GM12878 (cell line): ENCODE measurements around the gene NFAM1.

Experiments used
- CHD1 ChIP-seq: IDR thresholded peaks from 2 replicates; pipeline ENCODE4 v1.6.1; 2012; ENCODE audit warnings: low read depth, low read length, improper control_type of control experiment
- CREB1 ChIP-seq: IDR thresholded peaks from 2 replicates; pipeline ENCODE4 v1.6.1; 2012; ENCODE audit warnings: low read depth, mild to moderate bottlenecking, inconsistent platforms
- CTCF ChIP-seq, 3 experiments: IDR thresholded peaks in 2 of 3; conservative IDR thresholded peaks in 1 of 3; 2 replicates each; pipeline ENCODE4 v1.5.1; 2011; ENCODE audit warnings: low read depth in 3 of 3, low read length in 3 of 3, mild to moderate bottlenecking in 3 of 3, control low read depth in 2 of 3, moderate library complexity in 2 of 3, inconsistent platforms in 1 of 3, mixed read lengths in 1 of 3; ENCODE audit not compliant: control insufficient read depth in 2 of 3, insufficient read depth in 1 of 3; ENCODE audit errors: extremely low read depth in 1 of 3
- E2F4 ChIP-seq: IDR thresholded peaks from 2 replicates; pipeline ENCODE4 v1.6.1; 2012; ENCODE audit warnings: low read depth, low read length, improper control_type of control experiment
- EP300 ChIP-seq, 2 experiments: fragments of 150-350 bp in 1 of 2; IDR thresholded peaks; 2 replicates each; pipeline ENCODE4 v1.6.1; 2011 to 2012; ENCODE audit warnings: low read depth in 2 of 2, low read length in 2 of 2, borderline replicate concordance in 1 of 2, improper control_type of control experiment in 1 of 2, inconsistent platforms in 1 of 2; ENCODE audit not compliant: control insufficient read depth in 1 of 2
- MYC ChIP-seq: IDR thresholded peaks from 2 replicates; pipeline ENCODE4 v1.6.1; 2011; ENCODE audit warnings: mild to moderate bottlenecking, low read length, moderate library complexity, inconsistent platforms; ENCODE audit not compliant: insufficient read depth, insufficient replicate concordance, insufficient read length, severe bottlenecking
- POLR2AphosphoS5 ChIP-seq: IDR thresholded peaks from 2 replicates; pipeline ENCODE4 v1.6.1; 2011; ENCODE audit warnings: mild to moderate bottlenecking, low read length, inconsistent platforms
- SMC3 ChIP-seq: IDR thresholded peaks from 2 replicates; pipeline ENCODE4 v1.6.1; 2011; ENCODE audit warnings: low read length, improper control_type of control experiment, borderline replicate concordance
- TAF1 ChIP-seq: IDR thresholded peaks from 2 replicates; pipeline ENCODE4 v1.6.1; 2011; ENCODE audit warnings: mild to moderate bottlenecking, low read depth, low read length, borderline replicate concordance
- USF2 ChIP-seq: IDR thresholded peaks from 2 replicates; pipeline ENCODE4 v1.6.1; 2011; ENCODE audit warnings: low read depth, low read length, improper control_type of control experiment, borderline replicate concordance
- ZNF24 ChIP-seq: fragments of 450-650 bp; IDR thresholded peaks from 2 replicates; pipeline ENCODE4 v1.6.1; 2017; ENCODE audit warnings: antibody characterized with exemption, mild to moderate bottlenecking

GRCh38 chr22:42376711-42377554 lies 55.3 kb downstream of the NFAM1 start:
- no peak for TF ChIP-seq E2F4
- no peak for TF ChIP-seq POLR2AphosphoS5
- no peak for TF ChIP-seq ZNF24
- no peak for TF ChIP-seq CHD1
- TF ChIP-seq USF2: no peak
- TF ChIP-seq CTCF (IDR thresholded peaks at IDR 0.05 in 2 of 3, conservative IDR thresholded peaks at IDR 0.05 in 1 of 3; ENCODE audit: control insufficient read depth in 2 of 3, extremely low read depth in 1 of 3, insufficient read depth in 1 of 3, low read depth in 3 of 3, low read length in 3 of 3): no peak
- TF ChIP-seq MYC: no peak
- TF ChIP-seq SMC3: no peak
- no peak for TF ChIP-seq TAF1
- TF ChIP-seq CREB1: no peak
- no peak for TF ChIP-seq EP300 (IDR thresholded peaks at IDR 0.05; ENCODE audit: borderline replicate concordance in 1 of 2, control insufficient read depth in 1 of 2, low read depth in 2 of 2, low read length in 2 of 2)
